ENCODE data around the gene MIER3. TPM values are rescaled to one million over a fixed set of nuclear protein-coding genes. Genes with fewer than 3 reads are reported as not detected.
"Not testable (repeated sequence)": the region's sequence is repeated elsewhere in the genome, so short reads cannot be mapped to it uniquely, and the experiment has no call there.

The MIER3 gene
- total RNA-seq, 1 donor from 2014 or later: 30.0 TPM

- FAIRE-seq: no peak
- H3K4me2 ChIP-seq (ENCODE audit: low read length): no peak overlapping the region
- Mint-ChIP-seq H3K27ac (ENCODE audit: unreplicated experiment) (no peak overlapping the region), H3K9me3 (ENCODE audit: unreplicated experiment) (peaks cover 4% of the 10 kb centered on the region), H3K4me1 (ENCODE audit: low read depth, unreplicated experiment) (peaks cover 21% of the 10 kb centered on the region), H3K27me3 (ENCODE audit: low read depth, unreplicated experiment) (peaks cover 24% of the 10 kb centered on the region), H3K36me3 (ENCODE audit: low read depth, unreplicated experiment) (no peaks in the 10 kb centered on the region), H3K4me3 (ENCODE audit: unreplicated experiment) (no peak overlapping the region)
- no peaks in the 10 kb centered on the region for H3K27me3 ChIP-seq (ENCODE audit: insufficient read depth, low read length)
- no peak overlapping the region for H3K27ac ChIP-seq (ENCODE audit: low read depth, low read length)
- H4K20me1 ChIP-seq (ENCODE audit: insufficient read depth, low read length): no peaks in the 10 kb centered on the region
- TF ChIP-seq, protein P1, sequence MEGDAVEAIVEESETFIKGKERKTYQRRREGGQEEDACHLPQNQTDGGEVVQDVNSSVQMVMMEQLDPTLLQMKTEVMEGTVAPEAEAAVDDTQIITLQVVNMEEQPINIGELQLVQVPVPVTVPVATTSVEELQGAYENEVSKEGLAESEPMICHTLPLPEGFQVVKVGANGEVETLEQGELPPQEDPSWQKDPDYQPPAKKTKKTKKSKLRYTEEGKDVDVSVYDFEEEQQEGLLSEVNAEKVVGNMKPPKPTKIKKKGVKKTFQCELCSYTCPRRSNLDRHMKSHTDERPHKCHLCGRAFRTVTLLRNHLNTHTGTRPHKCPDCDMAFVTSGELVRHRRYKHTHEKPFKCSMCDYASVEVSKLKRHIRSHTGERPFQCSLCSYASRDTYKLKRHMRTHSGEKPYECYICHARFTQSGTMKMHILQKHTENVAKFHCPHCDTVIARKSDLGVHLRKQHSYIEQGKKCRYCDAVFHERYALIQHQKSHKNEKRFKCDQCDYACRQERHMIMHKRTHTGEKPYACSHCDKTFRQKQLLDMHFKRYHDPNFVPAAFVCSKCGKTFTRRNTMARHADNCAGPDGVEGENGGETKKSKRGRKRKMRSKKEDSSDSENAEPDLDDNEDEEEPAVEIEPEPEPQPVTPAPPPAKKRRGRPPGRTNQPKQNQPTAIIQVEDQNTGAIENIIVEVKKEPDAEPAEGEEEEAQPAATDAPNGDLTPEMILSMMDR (IDR thresholded peaks at IDR 0.05; ENCODE audit: insufficient read depth, low read depth, low read length): no peak
- no peak for TF ChIP-seq EZH2 (IDR thresholded peaks at IDR 0.05; ENCODE audit: insufficient read depth, low read length)
- no peak overlapping the region for H3K9ac ChIP-seq (ENCODE audit: low read length)
- H3K4me1 ChIP-seq (ENCODE audit: insufficient read depth, low read length): no peaks in the 10 kb centered on the region
- no peaks in the 10 kb centered on the region for H3K9me3 ChIP-seq (ENCODE audit: insufficient read depth, low read depth, low read length)
- H3K4me3 ChIP-seq (ENCODE audit: insufficient read depth, low read depth, low read length): no peak overlapping the region
- H2AFZ ChIP-seq (ENCODE audit: low read depth, low read length): no peak overlapping the region
- no peaks in the 10 kb centered on the region for H3K36me3 ChIP-seq (ENCODE audit: insufficient read depth, low read length)
- no peaks in the 10 kb centered on the region for H3K79me2 ChIP-seq (ENCODE audit: insufficient read depth, low read length)
- DNase-seq (ENCODE audit: low read depth): no peak
Measured at GRCh38 chr5:56981548-56982315, 29.8 kb upstream of the MIER3 start.

DNA sequence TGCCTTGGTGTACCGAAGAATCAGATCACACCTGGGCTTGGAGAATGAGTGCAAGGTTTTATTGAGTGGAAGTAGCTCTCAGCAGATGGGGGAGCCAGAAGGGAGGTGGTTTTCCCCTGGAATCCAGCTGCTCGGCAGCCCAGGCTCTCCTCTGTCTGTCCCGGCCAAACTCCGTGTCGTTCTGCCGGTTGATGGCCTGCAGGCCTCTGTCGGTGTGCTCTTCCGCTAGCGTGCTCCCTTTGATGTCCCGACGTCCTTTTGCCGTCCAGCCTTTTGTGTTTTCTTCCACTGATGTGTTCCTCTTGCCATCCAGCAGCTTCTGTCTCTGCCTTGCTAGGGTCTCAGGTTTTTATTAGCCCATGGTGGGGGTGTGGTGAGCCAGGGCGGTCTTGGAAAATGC, 28.0 kb upstream of the MIER3 start:
- H2AFZ ChIP-seq (ENCODE audit: low read depth, low read length): no peak overlapping the region
- no peaks in the 10 kb centered on the region for H3K36me3 ChIP-seq (ENCODE audit: insufficient read depth, low read length)
- H3K9me3 ChIP-seq (ENCODE audit: insufficient read depth, low read depth, low read length): no peaks in the 10 kb centered on the region
- H3K4me1 ChIP-seq (ENCODE audit: insufficient read depth, low read length): no peaks in the 10 kb centered on the region
- H3K27me3 Mint-ChIP-seq (ENCODE audit: low read depth, unreplicated experiment): peaks cover 26% of the 10 kb centered on the region
- H3K79me2 ChIP-seq (ENCODE audit: insufficient read depth, low read length): no peaks in the 10 kb centered on the region
- no peak overlapping the region for H3K4me3 Mint-ChIP-seq (ENCODE audit: unreplicated experiment)
- H3K27ac Mint-ChIP-seq (ENCODE audit: unreplicated experiment): no peak overlapping the region
- H4K20me1 ChIP-seq (ENCODE audit: insufficient read depth, low read length): no peaks in the 10 kb centered on the region
- H3K27me3 ChIP-seq (ENCODE audit: insufficient read depth, low read length): no peaks in the 10 kb centered on the region
- H3K27ac ChIP-seq (ENCODE audit: low read depth, low read length): no peak overlapping the region
- H3K4me1 Mint-ChIP-seq (ENCODE audit: low read depth, unreplicated experiment): peaks cover 13% of the 10 kb centered on the region
- no peak for FAIRE-seq
- no peak overlapping the region for H3K4me2 ChIP-seq (ENCODE audit: low read length)
- no peak for DNase-seq (ENCODE audit: low read depth)
- H3K9me3 Mint-ChIP-seq (ENCODE audit: unreplicated experiment): peaks cover 4% of the 10 kb centered on the region
- no peak overlapping the region for H3K4me3 ChIP-seq (ENCODE audit: insufficient read depth, low read depth, low read length)
- no peak for TF ChIP-seq EZH2 (IDR thresholded peaks at IDR 0.05; ENCODE audit: insufficient read depth, low read length)
- TF ChIP-seq, protein P1 (IDR thresholded peaks at IDR 0.05; ENCODE audit: insufficient read depth, low read depth, low read length): no peak
- no peak overlapping the region for H3K9ac ChIP-seq (ENCODE audit: low read length)
- no peaks in the 10 kb centered on the region for H3K36me3 Mint-ChIP-seq (ENCODE audit: low read depth, unreplicated experiment)

- H3K27ac Mint-ChIP-seq (ENCODE audit: unreplicated experiment); FAIRE-seq; H3K4me2 ChIP-seq (ENCODE audit: low read length); H3K27ac ChIP-seq (ENCODE audit: low read depth, low read length); H3K4me1 ChIP-seq (ENCODE audit: insufficient read depth, low read length); H3K9ac ChIP-seq (ENCODE audit: low read length); H3K36me3 Mint-ChIP-seq (ENCODE audit: low read depth, unreplicated experiment); H3K36me3 ChIP-seq (ENCODE audit: insufficient read depth, low read length); H4K20me1 ChIP-seq (ENCODE audit: insufficient read depth, low read length); H3K27me3 ChIP-seq (ENCODE audit: insufficient read depth, low read length); H2AFZ ChIP-seq (ENCODE audit: low read depth, low read length); H3K9me3 Mint-ChIP-seq (ENCODE audit: unreplicated experiment); H3K4me3 ChIP-seq (ENCODE audit: insufficient read depth, low read depth, low read length); H3K79me2 ChIP-seq (ENCODE audit: insufficient read depth, low read length); H3K9me3 ChIP-seq (ENCODE audit: insufficient read depth, low read depth, low read length); DNase-seq (ENCODE audit: low read depth); H3K4me3 Mint-ChIP-seq (ENCODE audit: unreplicated experiment): not testable (repeated sequence)
- Mint-ChIP-seq H3K4me1 (ENCODE audit: low read depth, unreplicated experiment) (peaks cover 10% of the 10 kb centered on the region), H3K27me3 (ENCODE audit: low read depth, unreplicated experiment) (peaks cover 26% of the 10 kb centered on the region)
Measured at GRCh38 chr5:56979526-56979925, 27.6 kb upstream of the MIER3 start.
